PC-9 (cell line): ENCODE results near the gene ATP10A. TPM values are rescaled to one million over a fixed set of nuclear protein-coding genes. Genes with fewer than 3 reads are reported as not detected.
"Not testable (repeated sequence)": the region's sequence is repeated elsewhere in the genome, so short reads cannot be mapped to it uniquely, and the experiment has no call there.

ENCODE experiments used
- BruUV-seq: library from RNA; stranded (reverse); fragments of 400-500 nt; replicated peaks from 2 replicates; lab custom pipeline; 2021; lab: Mats Ljungman, UMichigan
- CTCF ChIA-PET: fragments of 300-600 bp; sonication (Branson Sonifier 250); formaldehyde crosslinking; loops from one replicate; lab custom pipeline; 2022; ENCODE audit warnings: antibody characterized with exemption; lab: Charles Lee
- POLR2A ChIA-PET: fragments of 300-600 bp; sonication (Branson Sonifier 250); formaldehyde crosslinking; loops from one replicate; lab custom pipeline; 2022; ENCODE audit warnings: antibody characterized with exemption; ENCODE audit not compliant: unreplicated experiment; lab: Charles Lee
- DNase-seq, 2 experiments: peaks; one replicate each; pipeline versions ENCODE4 v3.0.0 to v3.0.0-alpha.2; 2015 to 2022; ENCODE audit warnings: mixed read lengths in 1 of 2
- H2AFZ ChIP-seq: fragments of 200-600 bp; sonication (generic); 2 replicates; pipeline ENCODE4 v1.8.1; 2017; ENCODE audit warnings: antibody characterized with exemption
- H3F3A ChIP-seq: fragments of 200-600 bp; sonication (generic); 2 replicates; pipeline ENCODE4 v1.8.1; 2017; ENCODE audit warnings: antibody characterized with exemption, mild to moderate bottlenecking, low read depth; ENCODE audit not compliant: insufficient read depth
- H3K27ac ChIP-seq: fragments of 200-600 bp; sonication (generic); 2 replicates; pipeline ENCODE4 v1.6.1; 2016; ENCODE audit warnings: mixed run types
- H3K27me3 ChIP-seq: fragments of 200-600 bp; sonication (generic); 2 replicates; pipeline ENCODE4 v1.6.1; 2016; ENCODE audit warnings: low read depth, mixed run types; ENCODE audit not compliant: insufficient read depth
- H3K36me3 ChIP-seq: fragments of 200-600 bp; sonication (generic); 2 replicates; pipeline ENCODE4 v1.6.1; 2016; ENCODE audit warnings: low read depth, mixed run types
- H3K4me1 ChIP-seq: fragments of 200-600 bp; sonication (generic); replicated peaks from 2 replicates; pipeline ENCODE4 v1.6.1; 2016; ENCODE audit warnings: mixed run types; ENCODE audit not compliant: insufficient read depth
- H3K4me2 ChIP-seq: fragments of 200-600 bp; sonication (generic); 2 replicates; pipeline ENCODE4 v1.6.1; 2017; ENCODE audit warnings: mixed run types
- H3K4me3 ChIP-seq: fragments of 200-600 bp; sonication (generic); 2 replicates; pipeline ENCODE4 v1.6.1; 2016; ENCODE audit warnings: mixed run types
- H3K79me2 ChIP-seq: fragments of 200-600 bp; sonication (generic); 2 replicates; pipeline ENCODE4 v1.6.1; 2017; ENCODE audit warnings: low read depth, mixed run types
- H3K9me2 ChIP-seq: fragments of 200-600 bp; sonication (generic); 2 replicates; pipeline ENCODE4 v1.8.1; 2017; ENCODE audit warnings: mild to moderate bottlenecking; ENCODE audit not compliant: insufficient read depth
- H3K9me3 ChIP-seq: fragments of 200-600 bp; sonication (generic); 2 replicates; pipeline ENCODE4 v1.8.1; 2016; ENCODE audit warnings: low read depth; ENCODE audit not compliant: insufficient read depth
- H4K20me1 ChIP-seq: fragments of 200-600 bp; sonication (generic); 2 replicates; pipeline ENCODE4 v1.8.1; 2017; ENCODE audit not compliant: insufficient read depth
- CTCF ChIP-seq: fragments of 200-600 bp; sonication (generic); conservative IDR thresholded peaks from 2 replicates; pipeline ENCODE4 v1.6.1; 2017; ENCODE audit warnings: mixed run types, antibody characterized with exemption, mild to moderate bottlenecking, moderate library complexity
- EZH2 ChIP-seq: fragments of 200-600 bp; sonication (generic); IDR thresholded peaks from 2 replicates; pipeline ENCODE4 v1.8.0; 2017; ENCODE audit warnings: antibody characterized with exemption, low read depth
- intact Hi-C: fragments of 100-400 bp; cut with micrococcal nuclease; formaldehyde crosslinking; loops from one replicate; pipeline ENCODE4 v1.10.0; 2022; ENCODE audit not compliant: unreplicated experiment
- total RNA-seq: library from RNA; stranded (reverse); gene quantifications from 2 replicates; pipeline ENCODE4 v1.2.3, GENCODE V29; 2021

The ATP10A gene
- total RNA-seq, 1 experiment from 2014 or later: not detected

DNA sequence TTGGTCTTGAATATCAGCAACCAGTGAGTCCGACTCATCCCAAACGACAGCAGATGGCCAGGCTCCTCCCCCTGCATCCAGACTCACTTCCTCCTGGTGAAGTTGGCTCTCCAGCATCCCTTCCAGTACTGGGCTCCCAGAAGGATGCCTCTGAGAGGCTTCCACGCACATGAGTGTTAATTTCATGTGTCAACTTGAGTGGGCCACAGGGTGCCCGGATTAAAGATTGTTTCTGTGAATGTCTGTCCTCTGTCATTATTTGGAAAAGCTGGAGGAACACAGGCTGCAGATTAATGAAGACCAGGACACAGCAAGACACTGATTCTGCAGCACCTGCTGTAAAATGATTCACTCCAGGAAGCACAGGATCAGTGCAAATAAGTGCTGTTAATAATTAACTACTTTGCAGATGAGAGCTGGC is 99.8 kb downstream of the ATP10A start:
- intact Hi-C loops: no loop called here
- Histone ChIP-seq H3K4me2 (no peak overlapping the region), H3K36me3 (no peaks in the 10 kb centered on the region), H3K79me2 (no peaks in the 10 kb centered on the region), H3F3A (no peaks in the 10 kb centered on the region), H4K20me1 (no peaks in the 10 kb centered on the region), H3K9me2 (no peaks in the 10 kb centered on the region), H2AFZ (no peak overlapping the region), H3K27ac (no peak overlapping the region), H3K27me3 (peaks cover 10% of the 10 kb centered on the region; the same call in 1 of the 2 replicates), H3K4me1 (no peaks in the 10 kb centered on the region), H3K9me3 (no peaks in the 10 kb centered on the region), H3K4me3 (no peak overlapping the region)
- POLR2A ChIA-PET: no interaction called here
- CTCF ChIA-PET: no interaction called here
- no peak for TF ChIP-seq EZH2
- no peak for TF ChIP-seq CTCF
- BruUV-seq: no TSS peak
- DNase-seq: no peak

DNA sequence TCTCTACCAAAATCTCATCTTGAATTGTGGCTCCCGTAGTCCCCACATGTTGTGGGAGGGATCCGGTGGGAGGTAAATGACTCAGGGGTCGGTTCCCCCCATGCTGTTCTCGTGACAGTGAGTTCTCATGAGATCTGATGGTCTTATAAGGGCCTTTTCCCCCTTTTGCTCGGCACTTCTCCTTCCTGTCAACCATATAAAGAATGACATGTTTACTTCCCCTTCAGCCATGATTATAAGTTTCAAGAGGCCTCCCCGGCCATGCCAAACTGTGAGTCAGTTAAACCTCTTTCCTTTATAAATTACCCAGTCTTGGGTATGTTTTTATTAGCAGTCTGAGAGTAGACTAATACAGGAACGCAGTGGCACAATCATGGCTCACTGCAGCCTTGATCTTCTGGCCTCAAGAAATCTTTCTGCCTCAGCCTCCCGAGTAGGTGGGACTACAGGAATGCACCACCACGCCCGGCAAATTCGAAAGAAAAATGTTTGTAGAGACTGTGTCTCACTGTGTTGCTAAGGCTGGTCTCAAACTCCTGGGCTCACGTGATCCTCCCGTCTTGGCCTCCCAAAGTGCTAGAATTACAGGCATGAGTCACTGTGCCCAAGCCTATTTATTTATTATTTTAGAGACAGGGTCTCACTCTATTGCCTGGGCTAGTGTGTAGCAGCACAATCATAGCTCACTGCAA is 101.0 kb downstream of the ATP10A start:
- Histone ChIP-seq H3K36me3 (no peaks in the 10 kb centered on the region), H3K9me2 (no peaks in the 10 kb centered on the region), H3K9me3 (no peaks in the 10 kb centered on the region), H3F3A (no peaks in the 10 kb centered on the region), H3K79me2 (no peaks in the 10 kb centered on the region), H3K4me1 (no peaks in the 10 kb centered on the region), H3K4me3 (no peak overlapping the region), H4K20me1 (no peaks in the 10 kb centered on the region), H2AFZ (no peak overlapping the region), H3K27ac (no peak overlapping the region), H3K4me2 (no peak overlapping the region), H3K27me3 (peaks cover 10% of the 10 kb centered on the region; the same call in 1 of the 2 replicates)
- intact Hi-C loops: no loop called here
- no TSS peak for BruUV-seq
- no peak for TF ChIP-seq EZH2
- no peak for TF ChIP-seq CTCF
- CTCF ChIA-PET: no interaction called here
- no peak for DNase-seq
- POLR2A ChIA-PET: no interaction called here

- no peak for DNase-seq
- TF ChIP-seq EZH2 (no peak), CTCF (no peak)
- ChIA-PET CTCF (no interaction called here), POLR2A (no interaction called here)
- H3F3A ChIP-seq: no peaks in the 10 kb centered on the region
- no TSS peak for BruUV-seq
- H3K9me2 ChIP-seq: no peaks in the 10 kb centered on the region
- intact Hi-C loops: no loop called here
- no peak overlapping the region for H3K4me3 ChIP-seq
- H3K27ac ChIP-seq: no peak overlapping the region
- no peak overlapping the region for H3K4me2 ChIP-seq
- H2AFZ ChIP-seq: no peak overlapping the region
- no peaks in the 10 kb centered on the region for H3K79me2 ChIP-seq
- no peaks in the 10 kb centered on the region for H4K20me1 ChIP-seq
- H3K36me3 ChIP-seq: no peaks in the 10 kb centered on the region
- H3K9me3 ChIP-seq: no peaks in the 10 kb centered on the region
- H3K27me3 ChIP-seq: peaks cover 10% of the 10 kb centered on the region
- H3K4me1 ChIP-seq: no peaks in the 10 kb centered on the region
These were observed 103.7 kb downstream of the ATP10A start for GRCh38 chr15:25759421-25759820.

DNA sequence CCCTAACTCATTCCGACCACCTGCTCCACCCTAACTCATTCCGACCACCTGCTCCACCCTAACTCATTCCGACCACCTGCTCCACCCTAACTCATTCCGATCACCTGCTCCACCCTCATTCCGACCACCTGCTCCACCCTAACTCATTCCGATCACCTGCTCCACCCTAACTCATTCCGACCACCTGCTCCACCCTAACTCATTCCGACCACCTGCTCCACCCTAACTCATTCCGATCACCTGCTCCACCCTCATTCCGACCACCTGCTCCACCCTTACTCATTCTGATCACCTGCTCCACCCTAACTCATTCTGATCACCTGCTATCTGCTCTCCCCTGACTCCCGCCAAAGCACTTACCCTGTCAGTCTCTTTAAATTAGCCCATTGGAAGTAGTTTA is 104.5 kb downstream of the ATP10A start:
- H3K9me2 ChIP-seq, H3F3A ChIP-seq, POLR2A ChIA-PET, CTCF ChIA-PET, H3K9me3 ChIP-seq, H3K4me1 ChIP-seq, H4K20me1 ChIP-seq, intact Hi-C loops, H3K4me2 ChIP-seq, H3K4me3 ChIP-seq, H3K79me2 ChIP-seq, H2AFZ ChIP-seq, DNase-seq, H3K36me3 ChIP-seq, BruUV-seq, H3K27ac ChIP-seq: not testable (repeated sequence)
- peaks cover 11% of the 10 kb centered on the region for H3K27me3 ChIP-seq
